ENCODE measurements around the gene JMJD8.

JMJD8 gene

DNA sequence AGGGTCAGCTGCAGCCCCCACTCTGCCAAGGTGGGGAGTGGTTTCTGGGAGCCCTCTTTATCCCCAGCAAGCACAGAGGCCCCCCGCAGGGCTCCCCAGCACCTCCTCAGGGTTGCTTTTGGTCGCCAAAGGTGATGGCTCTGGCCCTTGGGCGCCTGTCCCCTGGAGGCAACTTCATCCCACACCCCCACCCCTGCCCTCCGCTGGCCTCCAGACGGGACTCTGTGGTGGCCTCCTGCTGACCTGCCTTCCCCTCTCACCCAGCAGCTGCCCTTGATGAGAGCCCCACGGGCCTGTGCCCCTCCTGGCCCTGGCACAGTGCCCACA lies 24.0 kb downstream of the JMJD8 start:
- Histone ChIP-seq H3K36me3 (ENCODE audit: insufficient read depth) (no peaks in the 10 kb centered on the region), H3K9ac (peak overlapping the region; percentile 43; the same call in 1 of the 2 replicates), H3K4me3 (IDR thresholded peaks at IDR 0.05; ENCODE audit: insufficient read depth, low read depth, low read length) (no peak overlapping the region), H3K27me3 (ENCODE audit: insufficient read depth, low read depth) (no peaks in the 10 kb centered on the region), H3K79me2 (ENCODE audit: insufficient read depth, low read depth) (no peaks in the 10 kb centered on the region), H3K27ac (peak overlapping the region; percentile 50), H3K4me2 (peak overlapping the region; percentile 55), H4K20me1 (ENCODE audit: insufficient read depth) (no peaks in the 10 kb centered on the region), H2AFZ (ENCODE audit: low read depth) (peak overlapping the region; percentile 49; the same call in 1 of the 2 replicates), H3K4me1 (ENCODE audit: low read depth, poor library complexity, severe bottlenecking) (peaks cover 20% of the 10 kb centered on the region)
- TF ChIP-seq, protein P1, sequence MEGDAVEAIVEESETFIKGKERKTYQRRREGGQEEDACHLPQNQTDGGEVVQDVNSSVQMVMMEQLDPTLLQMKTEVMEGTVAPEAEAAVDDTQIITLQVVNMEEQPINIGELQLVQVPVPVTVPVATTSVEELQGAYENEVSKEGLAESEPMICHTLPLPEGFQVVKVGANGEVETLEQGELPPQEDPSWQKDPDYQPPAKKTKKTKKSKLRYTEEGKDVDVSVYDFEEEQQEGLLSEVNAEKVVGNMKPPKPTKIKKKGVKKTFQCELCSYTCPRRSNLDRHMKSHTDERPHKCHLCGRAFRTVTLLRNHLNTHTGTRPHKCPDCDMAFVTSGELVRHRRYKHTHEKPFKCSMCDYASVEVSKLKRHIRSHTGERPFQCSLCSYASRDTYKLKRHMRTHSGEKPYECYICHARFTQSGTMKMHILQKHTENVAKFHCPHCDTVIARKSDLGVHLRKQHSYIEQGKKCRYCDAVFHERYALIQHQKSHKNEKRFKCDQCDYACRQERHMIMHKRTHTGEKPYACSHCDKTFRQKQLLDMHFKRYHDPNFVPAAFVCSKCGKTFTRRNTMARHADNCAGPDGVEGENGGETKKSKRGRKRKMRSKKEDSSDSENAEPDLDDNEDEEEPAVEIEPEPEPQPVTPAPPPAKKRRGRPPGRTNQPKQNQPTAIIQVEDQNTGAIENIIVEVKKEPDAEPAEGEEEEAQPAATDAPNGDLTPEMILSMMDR (conservative IDR thresholded peaks at IDR 0.05; ENCODE audit: low read depth, low read length), result no peak

DNA sequence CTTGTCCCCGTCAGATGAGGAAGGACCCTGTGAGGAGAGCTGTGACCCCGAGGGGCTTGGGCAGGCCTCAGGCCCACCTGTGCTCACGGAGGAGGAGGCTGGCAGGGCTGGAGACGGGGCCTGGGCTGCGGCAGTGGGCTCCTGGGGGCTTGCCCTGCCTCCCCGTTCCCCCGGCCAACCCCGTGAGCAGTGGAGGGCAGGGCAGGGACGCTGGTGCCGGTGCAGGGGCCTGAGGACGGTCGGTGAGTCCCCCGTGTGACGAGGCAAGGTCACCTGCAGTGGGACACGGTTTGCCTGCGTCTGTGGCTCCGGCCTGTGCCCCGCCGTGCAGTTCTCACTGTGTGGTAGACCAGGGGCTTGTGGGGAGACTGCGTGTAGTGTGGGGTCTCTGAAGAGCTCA lies 24.5 kb downstream of the JMJD8 start:
- Histone ChIP-seq H3K4me3 (IDR thresholded peaks at IDR 0.05; ENCODE audit: insufficient read depth, low read depth, low read length) (no peak overlapping the region), H3K36me3 (ENCODE audit: insufficient read depth) (no peaks in the 10 kb centered on the region), H3K27me3 (ENCODE audit: insufficient read depth, low read depth) (no peaks in the 10 kb centered on the region), H3K27ac (no peak overlapping the region; the same call in 1 of the 2 replicates), H3K4me2 (peak overlapping the region; percentile 55; the same call in 1 of the 2 replicates), H2AFZ (ENCODE audit: low read depth) (no peak overlapping the region), H3K4me1 (ENCODE audit: low read depth, poor library complexity, severe bottlenecking) (peaks cover 20% of the 10 kb centered on the region), H3K9ac (peak overlapping the region; percentile 43; the same call in 1 of the 2 replicates), H3K79me2 (ENCODE audit: insufficient read depth, low read depth) (no peaks in the 10 kb centered on the region), H4K20me1 (ENCODE audit: insufficient read depth) (no peaks in the 10 kb centered on the region)
- TF ChIP-seq, protein P1 (conservative IDR thresholded peaks at IDR 0.05; ENCODE audit: low read depth, low read length), result no peak; the same call in 1 of the 2 replicates

DNA sequence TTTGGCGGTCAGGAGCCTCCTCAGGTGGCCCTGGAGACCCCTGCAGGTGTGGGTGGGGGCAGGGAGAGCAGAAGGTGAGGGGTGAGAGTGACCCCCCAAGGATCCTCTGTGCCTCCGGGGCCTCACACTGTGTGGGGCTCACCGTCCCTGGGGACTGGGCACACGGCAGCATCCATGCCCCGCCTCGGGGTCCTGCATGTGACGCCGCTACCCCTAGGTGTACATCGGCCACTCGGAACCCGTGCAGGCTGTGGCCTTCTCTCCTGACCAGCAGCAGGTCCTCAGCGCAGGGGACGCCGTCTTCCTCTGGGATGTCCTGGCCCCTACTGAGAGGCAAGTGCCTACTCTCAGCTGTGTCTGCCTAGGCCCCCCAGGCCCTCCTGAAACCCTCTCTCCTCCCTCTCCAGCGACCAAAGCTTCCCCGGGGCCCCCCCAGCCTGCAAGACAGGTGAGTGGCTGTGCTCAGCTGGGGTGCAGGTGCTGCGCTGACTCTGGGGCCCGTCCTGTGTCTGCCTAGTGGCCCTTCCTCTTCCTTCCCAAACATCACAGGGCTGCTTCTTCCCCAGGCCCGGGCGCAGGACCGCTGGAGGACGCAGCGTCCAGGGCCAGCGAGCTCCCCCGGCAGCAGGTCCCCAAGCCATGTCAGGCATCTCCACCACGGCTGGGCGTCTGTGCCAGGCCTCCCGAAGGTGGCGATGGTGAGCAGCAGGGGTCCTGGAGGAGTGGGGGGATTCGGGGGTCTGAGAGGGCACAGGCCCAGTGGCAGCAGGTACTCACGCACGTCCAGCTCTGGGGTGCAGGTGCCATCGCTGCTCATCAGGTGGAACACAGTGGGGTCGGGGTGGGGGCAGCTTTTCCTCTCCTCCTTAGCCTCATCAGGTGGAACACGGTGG lies 25.2 kb downstream of the JMJD8 start:
- Histone ChIP-seq H3K4me3 (IDR thresholded peaks at IDR 0.05; ENCODE audit: insufficient read depth, low read depth, low read length) (no peak overlapping the region), H2AFZ (ENCODE audit: low read depth) (no peak overlapping the region), H3K27me3 (ENCODE audit: insufficient read depth, low read depth) (no peaks in the 10 kb centered on the region), H4K20me1 (ENCODE audit: insufficient read depth) (no peaks in the 10 kb centered on the region), H3K79me2 (ENCODE audit: insufficient read depth, low read depth) (no peaks in the 10 kb centered on the region), H3K9ac (no peak overlapping the region), H3K4me2 (no peak overlapping the region), H3K4me1 (ENCODE audit: low read depth, poor library complexity, severe bottlenecking) (peaks cover 20% of the 10 kb centered on the region), H3K36me3 (ENCODE audit: insufficient read depth) (no peaks in the 10 kb centered on the region), H3K27ac (no peak overlapping the region)
- TF ChIP-seq, protein P1 (conservative IDR thresholded peaks at IDR 0.05; ENCODE audit: low read depth, low read length), result peak; percentile 35; the same call in 1 of the 2 replicates

DNA sequence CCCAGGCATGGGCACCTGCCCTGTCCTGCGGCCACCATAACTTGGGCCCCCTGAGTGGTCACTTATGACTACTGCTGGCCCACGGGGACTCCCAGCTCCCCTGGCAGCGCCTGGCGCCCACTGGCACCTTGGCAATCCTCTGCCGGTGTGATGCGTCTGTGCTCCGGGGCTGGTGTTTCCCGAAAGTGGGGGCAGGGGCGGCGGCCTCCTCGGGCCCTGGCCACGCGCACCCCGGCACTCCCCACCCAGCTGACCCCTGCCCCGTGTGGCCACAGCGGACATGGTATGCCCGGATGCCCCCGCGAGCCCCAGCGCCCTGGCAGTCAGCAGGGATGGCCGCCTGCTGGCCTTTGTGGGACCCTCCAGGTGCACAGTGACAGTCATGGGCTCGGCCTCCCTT lies 26.6 kb downstream of the JMJD8 start:
- Histone ChIP-seq H3K4me3 (IDR thresholded peaks at IDR 0.05; ENCODE audit: insufficient read depth, low read depth, low read length) (no peak overlapping the region), H3K4me1 (ENCODE audit: low read depth, poor library complexity, severe bottlenecking) (peaks cover 20% of the 10 kb centered on the region), H3K9ac (no peak overlapping the region), H4K20me1 (ENCODE audit: insufficient read depth) (no peaks in the 10 kb centered on the region), H2AFZ (ENCODE audit: low read depth) (no peak overlapping the region), H3K27ac (no peak overlapping the region), H3K4me2 (no peak overlapping the region), H3K27me3 (ENCODE audit: insufficient read depth, low read depth) (no peaks in the 10 kb centered on the region), H3K79me2 (ENCODE audit: insufficient read depth, low read depth) (no peaks in the 10 kb centered on the region), H3K36me3 (ENCODE audit: insufficient read depth) (no peaks in the 10 kb centered on the region)
- TF ChIP-seq, protein P1 (conservative IDR thresholded peaks at IDR 0.05; ENCODE audit: low read depth, low read length), result no peak
